ENCODE data around the gene NHLRC4.

The NHLRC4 gene

DNA sequence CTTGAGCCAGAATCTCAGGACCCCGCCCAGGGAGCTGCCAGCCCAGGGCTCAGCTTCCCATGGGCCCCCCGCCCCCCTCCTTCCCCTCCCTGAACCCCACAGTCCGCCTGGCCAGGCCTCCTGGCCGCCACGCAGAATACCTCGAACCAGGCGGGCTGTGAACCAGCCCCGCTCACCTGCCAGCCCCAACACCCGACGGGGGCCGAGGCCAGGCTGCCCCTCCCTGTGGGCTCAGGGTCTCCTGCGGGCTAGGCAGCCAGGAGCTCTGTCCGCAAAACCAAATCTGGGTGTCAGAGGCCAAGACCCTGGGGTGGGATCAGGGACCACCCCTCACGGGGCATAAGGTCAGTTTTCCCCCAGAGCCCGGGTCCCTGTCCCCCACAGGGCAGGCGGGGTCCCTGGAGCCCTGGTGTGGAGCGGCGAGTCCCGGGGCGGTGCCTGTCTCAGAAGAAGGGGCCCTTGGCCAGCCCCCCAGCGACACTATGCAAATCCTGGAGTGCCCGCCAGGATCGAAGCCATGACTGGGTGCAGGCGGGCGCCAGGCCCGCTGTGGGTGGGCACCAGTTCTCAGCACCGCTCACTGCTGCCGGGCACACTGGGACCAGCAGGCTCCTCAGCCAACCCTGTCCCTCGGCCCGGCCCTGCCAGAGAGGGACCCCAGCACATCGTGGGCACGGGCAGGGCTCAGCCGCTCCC lies 13.1 kb upstream of the NHLRC4 start:
- DNase-seq (ENCODE audit: low read depth), result no peak

DNA sequence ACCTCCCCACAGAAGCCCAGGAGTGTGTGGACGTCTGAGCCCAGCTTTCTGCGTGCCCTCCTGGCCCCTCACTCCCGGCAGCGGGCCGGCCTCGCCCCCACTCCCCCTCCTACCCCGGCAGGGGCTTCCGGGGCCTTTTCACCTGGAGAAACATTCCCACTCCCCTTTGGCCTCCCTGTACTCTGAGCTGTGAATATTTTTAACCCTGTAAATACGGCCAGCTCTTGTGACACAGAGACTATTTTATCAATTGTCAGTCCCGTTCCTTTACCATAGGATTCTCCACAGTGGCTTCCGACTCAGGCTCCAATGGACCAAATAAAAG lies 12.5 kb upstream of the NHLRC4 start:
- DNase-seq (ENCODE audit: low read depth), result no peak

DNA sequence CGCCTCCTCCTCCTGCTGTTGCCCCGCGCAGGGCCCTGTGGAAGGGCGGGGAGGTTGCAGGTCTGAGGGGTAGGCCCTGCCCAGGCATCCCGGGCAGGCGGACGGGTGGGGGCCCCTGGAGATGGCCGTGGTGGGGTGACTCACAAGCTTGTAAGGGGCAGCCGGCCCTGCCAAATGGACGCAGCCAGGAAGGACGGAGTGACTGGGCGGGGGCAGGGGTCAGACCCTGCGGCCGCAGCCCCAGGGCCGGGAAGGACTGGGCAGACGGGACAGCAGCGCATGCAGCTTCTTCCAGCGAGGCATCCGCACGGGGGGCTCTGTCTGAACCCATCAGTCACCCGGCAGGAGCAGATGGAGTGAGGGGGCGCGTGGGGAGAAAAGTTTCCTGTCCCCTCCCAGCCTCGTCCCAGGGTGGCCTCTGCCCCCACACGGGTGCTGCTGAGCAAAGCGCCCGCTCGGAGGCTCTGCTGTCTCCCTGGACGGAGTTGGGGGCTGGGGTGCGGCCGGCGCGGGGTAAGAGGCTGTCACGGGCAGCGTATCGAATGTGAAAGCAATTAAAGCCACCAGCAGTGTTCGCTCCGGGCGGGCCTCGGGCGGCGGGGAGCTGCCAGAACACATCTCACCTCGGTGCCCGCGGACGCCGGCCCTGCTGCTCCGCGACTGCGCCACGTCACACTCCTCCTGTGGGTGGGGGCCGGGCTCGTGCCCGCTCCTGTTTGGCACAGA lies 12.0 kb upstream of the NHLRC4 start:
- DNase-seq (ENCODE audit: low read depth), result no peak

DNA sequence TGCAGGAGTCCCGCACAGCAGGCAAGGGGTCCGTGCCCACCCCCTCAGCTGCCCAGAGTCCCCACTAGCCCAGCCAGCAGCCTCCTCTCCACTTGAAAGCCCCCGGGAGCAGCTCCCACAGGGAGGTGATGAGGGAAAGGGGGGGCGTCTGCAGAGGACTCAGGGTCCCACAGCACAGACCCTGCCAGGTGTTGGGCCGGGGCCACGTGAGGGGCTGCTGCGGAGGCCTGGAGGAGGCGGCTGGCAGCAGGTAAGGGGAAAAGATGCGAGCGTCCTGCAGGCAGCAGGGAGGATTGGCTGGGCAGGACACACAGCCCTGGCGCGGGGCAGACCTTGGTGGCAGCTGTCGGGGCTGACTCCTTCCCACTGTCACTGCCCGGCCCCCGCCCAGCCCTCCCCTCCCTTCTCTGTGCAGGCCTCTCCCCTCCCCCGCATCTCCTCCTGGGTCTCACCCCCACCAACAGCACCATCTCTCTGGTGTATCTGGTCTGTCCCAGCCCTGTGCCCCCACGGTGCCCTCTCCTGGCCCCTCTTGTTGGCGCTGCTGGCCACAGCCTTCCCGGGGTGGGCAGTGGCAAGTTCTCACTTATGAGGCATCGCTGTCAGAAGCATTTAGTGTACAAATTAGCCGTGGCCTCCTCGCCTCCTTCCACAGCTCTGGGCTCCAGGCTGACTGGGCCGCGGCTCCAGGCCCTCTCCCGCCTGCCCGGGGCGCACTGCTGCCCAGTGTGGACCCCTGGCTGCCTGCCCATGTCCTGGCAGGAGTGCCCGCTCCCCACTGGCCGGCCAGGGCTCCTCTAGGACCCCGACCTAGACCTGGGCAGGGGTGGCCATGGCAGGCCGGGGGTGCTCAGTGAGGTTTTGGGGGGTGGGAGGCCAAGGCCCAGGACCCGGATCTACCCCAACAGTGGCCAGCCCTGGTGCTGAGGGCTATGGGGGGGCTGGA lies 11.0 kb upstream of the NHLRC4 start:
- no peak for DNase-seq (ENCODE audit: low read depth)

DNA sequence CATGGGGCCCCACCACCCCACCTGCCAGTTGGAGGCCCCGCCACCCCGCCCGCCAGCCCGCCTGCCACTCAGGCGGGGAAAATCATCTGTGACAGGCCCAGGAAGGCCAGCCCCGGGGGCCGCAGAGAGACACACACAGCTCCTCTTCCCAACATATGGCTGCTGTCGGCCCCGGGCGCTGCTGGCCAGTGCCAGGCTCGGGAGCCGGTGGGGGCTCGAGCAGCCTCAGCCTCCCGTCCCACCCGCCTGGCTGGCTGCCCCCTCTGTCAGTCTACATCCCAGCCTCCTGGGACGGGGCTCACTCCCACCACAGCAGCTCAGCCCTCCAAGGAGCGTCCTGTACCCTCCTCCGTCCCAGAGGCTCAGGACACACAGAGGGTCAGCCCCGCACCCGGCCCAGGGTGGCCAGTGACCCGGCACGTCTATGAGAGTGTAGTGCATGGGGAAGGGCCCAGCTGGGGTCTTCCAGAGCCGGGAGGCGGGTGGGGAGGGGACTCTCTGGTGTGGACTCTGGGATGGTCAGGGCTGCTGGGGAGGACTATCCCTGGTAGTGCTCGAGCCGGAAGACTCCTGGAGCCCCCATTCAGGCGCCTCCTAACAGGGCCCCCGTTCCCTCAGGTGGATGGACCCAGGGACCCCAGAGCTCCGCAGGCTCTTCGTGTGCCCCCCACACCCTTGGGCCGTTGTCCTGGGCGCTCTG lies 10.2 kb upstream of the NHLRC4 start:
- DNase-seq (ENCODE audit: low read depth), result no peak

DNA sequence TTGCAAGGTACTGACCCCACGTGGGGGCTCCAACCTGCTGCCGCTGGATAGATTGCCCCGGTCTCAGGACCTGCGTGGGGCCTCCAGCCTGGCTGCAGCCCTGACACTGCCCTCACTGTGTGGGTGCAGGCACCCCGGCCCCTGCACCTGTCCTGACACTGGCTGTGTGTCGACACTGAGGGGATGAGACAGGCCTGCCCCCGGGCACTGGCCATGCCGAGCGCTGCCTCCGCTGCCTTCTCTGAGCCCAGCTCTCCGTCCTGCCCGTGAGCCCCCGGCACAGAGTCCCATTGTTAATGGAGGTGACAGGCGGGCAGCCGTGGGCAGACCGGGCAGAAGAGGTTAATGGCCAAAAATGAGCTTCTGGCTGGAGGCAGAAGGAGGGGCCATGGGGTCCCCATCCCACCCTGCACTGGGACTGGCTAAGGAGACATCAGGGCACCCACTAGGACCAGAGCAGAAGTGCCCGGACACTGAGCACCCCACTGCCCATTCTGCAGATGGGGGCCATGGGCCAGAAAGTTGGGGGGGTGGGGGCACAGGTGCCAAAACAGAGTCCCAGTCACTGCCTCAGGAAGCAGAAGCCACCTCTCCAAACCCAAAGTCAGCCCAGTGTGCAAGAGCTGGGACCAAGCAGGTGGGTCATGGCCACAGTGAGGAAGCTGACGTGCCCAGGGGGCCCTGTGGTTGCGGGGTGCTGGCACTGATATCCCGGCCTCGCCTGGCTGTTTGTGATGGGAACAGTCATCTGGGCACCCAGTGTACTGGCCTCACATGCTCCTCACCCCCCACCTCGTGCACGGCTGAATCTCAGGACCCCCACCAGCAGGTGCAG lies 9.1 kb upstream of the NHLRC4 start:
- no peak for DNase-seq (ENCODE audit: low read depth)

DNA sequence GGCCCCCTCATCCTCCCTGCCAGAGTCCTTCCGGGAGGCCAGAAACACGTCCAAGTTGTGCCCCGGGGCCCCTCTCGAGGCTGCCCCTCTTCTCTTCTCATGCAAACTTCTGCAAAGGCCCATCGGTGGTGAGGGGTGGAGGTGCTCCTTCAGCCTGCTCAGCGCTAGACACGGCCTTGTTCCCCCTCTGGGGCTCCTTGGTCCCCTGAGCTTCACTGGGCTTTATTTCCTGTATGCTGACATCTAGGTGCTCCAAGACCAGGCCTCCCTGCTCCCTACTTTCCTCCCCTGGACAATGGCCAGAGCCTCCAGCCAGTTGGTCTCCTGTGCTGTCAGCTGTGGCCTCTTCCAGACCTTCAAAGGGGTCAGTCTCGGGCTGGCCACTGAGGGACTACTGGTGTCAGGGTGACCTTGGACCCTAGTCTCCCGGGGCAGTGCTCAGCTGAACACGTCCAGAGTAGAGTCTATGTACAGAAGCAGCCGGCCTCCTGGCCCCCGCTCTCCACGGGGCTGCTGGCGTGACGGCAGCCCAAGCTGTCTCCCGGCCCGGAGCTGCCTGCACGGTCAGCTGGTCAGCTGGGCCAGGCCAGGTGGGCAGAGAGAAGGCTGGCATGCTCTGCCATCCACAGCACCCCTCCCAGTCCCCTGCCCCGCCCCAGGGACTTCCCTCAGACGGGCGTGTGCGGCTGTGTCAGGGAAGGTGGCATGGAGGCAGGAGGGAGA lies 8.3 kb upstream of the NHLRC4 start:
- DNase-seq (ENCODE audit: low read depth), result no peak

DNA sequence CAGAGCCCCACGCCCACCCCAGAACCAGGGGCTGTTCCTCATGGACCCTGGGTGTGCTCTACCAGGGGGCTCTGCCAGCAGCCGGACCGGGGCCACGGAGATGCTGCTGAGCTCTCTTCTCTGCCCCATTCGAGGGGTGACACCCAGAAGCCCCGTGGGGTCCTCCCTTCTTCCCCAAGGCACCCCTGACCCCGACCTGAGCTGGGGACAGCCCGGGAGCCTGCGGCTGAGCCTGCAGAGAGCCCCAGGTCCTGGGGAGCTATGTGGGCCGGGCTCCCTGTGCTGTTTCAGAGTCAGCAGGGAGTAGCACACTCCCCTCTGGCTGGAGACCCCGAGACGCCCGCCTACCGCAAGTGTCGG lies 7.8 kb upstream of the NHLRC4 start:
- no peak for DNase-seq (ENCODE audit: low read depth)

DNA sequence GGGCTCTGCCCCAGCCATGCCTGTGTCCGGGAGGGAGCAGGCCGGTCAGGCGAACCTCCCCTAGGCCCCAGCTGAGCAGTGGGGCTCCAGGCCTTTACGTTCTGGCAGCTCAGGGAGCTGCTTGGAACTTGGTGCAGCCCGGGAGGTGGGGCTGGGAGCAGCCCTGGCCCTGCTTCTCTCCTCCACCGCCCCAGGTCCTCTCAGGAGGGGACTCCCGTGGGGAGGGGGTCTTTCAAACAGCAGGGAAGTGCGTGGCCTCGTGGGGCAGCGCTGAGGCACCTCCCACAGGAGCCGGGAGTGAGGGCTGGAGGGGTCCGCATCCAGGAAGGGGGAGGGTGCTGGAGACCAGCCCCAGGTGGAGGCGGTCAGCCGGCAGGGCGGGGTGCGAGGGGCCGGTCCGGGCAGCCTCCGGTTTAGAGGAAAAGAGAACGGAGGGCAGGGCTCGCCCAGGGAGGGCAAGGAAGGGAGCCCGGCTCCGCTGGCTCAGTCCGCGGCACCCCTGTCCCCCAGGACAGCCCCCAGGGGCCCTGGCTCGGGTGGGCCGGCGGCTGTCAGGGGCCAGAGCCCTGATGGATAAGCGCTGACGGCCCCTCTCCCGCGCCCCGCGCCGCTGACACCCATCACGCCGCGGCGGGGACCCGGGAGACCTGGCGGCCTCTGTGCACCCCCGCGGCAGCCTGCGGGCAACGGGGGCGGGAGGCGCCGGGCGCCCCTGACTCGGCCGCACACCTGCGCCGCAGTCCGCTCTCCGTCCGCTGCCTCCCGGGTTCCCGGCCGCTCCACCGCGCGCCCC lies 7.2 kb upstream of the NHLRC4 start:
- no peak for DNase-seq (ENCODE audit: low read depth)

DNA sequence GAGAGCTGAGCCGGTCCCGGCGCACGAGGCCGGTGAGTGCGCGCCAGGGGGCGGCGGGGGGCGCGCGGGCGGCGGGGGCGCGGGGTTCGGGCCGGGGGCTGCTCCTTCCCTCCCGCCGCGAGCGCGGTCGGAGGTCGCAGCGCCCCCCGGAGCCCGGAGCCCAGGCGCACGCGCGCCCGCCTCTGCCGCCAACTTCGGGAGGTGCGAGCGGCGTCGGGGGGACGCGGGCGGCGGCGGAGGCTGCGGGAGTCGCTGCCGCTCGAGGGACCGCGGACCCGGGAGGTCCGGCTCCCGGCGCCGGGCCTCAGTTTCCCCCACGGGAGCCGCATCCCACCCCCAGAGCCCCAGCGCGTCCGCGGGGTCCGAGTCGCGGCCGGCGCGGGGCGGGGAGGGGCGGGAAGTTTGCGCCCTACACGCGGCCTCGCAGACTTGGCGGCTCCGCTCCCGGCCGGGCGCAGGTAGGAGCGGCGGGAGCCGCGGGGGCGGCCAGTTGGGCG lies 6.6 kb upstream of the NHLRC4 start, which contains the start of gene PRR35:
TSS of gene PRR35 (plus strand) at position 191 of the 497 bp plus-strand sequence. CDS start 2,901 bp downstream, outside the sequence.
- no peak for DNase-seq (ENCODE audit: low read depth)

DNA sequence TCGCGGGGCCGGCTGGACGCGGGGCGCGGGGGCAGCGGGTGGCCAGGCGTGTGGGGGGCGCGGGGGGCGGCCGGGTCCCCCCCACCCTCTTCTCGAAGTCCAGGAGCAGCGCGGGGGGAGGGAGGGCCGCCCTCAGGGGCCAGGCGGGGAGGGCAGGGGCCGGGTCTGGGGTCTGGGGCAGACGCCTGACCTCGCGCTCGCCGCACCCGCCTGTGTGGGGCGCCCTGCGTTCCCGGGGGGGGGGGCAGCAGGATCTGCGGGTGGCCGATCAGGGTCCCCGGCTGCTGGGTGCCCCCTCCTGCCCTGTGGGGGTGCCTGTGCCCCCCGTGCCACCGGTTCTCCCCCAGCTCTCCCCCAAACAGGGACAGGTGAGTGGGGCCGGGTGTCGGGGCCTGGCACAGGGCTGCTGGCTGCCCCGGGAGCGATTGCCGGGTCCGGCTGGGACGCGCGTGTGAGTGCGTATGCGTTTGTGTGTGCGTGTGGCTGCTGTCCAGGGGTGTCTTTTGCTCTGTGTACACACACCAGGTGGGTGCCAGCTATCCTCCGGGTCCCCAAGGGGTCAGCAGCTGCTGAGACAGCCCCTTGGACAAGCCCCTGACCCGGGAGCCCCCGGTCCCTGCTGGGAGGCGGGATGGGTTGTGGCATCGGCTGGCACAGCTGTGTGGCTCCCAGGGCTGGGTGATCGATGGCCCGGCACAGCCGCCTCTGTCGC lies 5.9 kb upstream of the NHLRC4 start:
- no peak for DNase-seq (ENCODE audit: low read depth)

DNA sequence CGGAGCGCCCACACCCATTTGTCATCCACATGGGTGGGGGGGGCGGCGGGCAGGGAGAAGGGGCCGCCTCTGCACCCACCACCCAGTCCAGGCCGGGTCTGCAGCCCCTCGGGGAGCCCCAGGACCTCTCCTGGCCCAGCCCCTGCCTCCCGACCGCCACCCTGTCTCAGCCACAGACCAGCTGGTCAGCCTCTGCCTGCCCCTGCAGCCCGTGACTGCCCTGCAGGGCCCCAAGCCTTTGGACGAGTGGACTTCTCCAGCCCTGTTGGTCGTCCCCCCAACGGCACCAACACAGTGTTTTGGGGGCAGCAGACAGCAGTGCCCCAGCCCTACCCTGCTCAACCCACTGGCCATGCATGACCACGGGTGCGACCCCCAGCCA lies 5.4 kb upstream of the NHLRC4 start:
- no peak for DNase-seq (ENCODE audit: low read depth)

DNA sequence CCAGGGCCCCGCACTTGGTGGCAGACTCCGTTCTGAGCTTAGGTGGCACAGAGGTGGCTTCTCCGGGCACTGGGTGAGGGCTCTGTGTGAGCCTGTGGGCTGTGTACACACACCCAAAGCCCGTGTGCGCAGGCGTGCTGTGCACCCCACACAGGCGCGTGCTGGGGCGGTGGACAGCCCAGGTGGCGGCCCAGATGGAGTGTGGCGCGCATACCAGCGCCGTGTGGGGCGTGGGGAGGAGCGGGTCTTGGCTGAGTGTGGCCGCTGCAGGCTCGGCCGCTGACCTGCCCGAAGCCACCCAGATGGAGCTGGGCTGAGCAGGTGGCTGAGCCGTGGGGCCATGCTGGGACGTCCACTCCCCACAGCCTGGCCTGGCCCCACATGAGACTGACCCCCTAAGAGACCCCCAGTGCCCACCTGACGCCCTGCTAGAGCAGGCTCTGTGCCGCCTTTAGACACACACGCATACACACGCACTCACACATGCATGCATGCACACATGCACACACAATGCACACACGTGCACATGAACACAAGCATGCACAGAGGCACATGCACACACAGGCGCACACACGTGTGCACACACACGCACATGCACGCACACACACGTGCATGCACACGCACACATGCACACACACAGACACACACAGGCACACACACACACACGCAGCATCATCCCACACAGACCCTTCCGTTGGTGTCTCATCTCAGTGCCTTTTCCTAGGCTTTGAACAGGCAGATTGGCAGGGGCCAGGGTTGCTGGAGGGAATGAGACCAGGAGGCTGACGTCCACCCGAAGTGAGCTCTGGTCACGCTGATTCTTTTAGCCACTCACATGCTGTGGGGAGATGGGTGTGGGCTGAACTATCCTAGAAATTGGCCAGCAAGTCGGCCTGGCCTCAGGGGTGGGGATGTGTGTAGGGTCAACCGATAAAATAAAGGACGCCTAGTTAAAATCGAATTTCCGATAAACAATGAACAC lies 4.6 kb upstream of the NHLRC4 start:
- no peak for DNase-seq (ENCODE audit: low read depth)

DNA sequence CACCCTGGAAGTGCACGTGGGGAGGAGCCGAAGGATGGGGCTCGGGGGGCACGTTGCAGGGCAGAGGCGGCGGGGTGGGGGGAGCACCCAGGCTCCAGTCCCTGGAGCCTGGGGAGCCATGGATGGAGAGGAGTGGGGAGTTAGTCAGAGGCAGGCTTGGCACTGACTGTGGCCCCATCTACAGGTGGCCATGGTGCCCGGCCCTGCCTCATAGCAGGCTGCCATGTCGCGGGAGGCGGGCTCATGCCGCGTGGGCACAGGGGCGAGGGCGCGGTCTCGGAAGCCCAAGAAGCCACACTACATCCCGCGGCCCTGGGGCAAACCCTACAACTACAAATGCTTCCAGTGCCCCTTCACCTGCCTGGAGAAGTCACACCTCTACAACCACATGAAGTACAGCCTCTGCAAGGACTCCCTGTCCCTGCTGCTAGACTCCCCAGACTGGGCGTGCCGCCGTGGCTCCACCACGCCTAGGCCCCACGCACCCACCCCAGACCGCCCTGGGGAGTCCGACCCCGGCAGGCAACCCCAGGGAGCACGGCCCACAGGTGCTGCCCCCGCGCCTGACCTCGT lies 3.6 kb upstream of the NHLRC4 start:
- no peak for DNase-seq (ENCODE audit: low read depth)

DNA sequence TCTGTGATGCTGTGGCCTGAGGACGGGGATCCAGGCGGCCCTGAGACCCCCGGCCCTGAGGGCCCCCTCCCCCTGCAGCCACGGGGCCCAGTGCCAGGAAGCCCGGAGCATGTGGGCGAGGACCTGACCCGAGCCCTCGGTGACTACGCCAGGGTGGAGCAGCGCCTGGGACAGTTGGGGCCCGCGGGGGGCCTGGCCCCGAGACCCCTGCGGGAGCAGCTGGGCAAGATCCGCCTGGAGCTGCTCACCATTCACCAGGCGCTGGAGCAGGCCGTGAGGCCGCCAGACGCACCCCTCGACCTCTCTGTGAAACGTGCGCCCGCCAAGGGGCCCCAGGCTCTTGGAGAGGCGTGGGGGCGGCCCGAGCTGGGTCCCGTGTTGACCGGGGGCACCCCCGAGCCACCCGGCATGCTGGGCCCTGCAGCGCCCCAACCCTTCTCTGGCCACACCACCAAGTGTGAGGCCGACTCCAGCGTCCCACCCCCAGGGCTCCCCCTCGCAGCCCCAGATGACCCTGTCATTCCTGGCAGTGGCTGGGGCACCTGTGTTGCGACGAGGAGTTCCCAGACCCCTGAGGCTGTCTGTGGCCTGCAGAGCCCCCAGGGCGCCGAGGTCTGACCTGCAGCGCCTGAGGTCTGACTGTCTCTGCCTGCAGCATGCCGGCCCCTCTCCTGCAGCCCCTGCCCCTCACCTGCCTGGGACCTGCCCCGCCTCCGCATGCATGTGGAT lies 2.0 kb upstream of the NHLRC4 start:
- DNase-seq (ENCODE audit: low read depth), result no peak

DNA sequence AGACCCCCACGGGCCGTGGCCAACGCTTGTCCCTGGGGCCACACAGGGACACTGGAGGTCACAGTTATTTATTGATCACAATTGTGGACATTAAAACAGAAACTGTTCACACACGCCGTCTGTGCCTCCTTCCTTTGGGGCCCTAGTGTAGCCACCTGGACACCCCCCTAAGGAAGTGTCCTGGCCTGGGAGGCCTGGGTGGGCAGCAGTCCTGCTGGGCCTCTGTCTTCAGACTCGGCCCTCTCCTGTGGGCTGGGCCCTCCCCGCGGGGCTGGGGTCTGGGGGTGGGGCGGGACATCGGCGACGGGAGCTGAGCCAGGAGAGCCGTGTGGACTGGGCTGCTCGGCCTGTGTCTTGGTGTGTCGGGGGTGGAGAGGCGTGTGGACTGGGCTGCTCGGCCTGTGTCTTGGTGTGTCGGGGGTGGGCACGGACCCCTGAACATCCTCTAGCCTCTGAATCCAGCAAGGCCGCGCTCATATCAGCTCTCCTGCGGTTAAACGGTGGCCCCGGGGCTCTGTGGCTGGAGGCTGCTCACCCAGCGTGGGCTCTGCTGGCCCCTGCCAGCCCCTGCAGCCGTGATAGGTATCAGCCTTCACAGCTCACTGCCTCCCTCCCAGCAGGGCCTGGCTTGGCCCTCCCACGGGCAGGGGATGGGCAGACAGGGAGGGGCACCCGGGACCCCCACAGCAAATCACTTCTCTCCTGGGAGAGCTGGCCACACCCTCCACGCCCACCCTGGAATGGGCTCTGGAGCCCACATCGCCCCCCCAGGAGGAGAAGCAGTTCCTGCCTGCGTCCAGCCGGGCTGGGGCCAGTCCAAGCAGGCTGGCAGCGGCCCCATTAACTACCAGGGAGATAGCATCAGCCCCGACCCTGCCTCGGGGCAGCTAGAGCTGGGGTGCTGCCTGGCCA lies 1.1 kb upstream of the NHLRC4 start:
- no peak for DNase-seq (ENCODE audit: low read depth)

All from stimulated activated CD8-positive, alpha-beta memory T cell treated with anti-CD3 and anti-CD28 coated beads, Interleukin-12 subunit alpha, Interleukin-12 subunit beta, amount 100 ng/mL, for 4 hours (primary cell).